ENCODE data around the gene PPP1R1B. TPM values are rescaled to one million over a fixed set of nuclear protein-coding genes. Genes with fewer than 3 reads are reported as not detected.

Gene PPP1R1B
- total RNA-seq, 2 experiments from 2014 or later, result not detected

- Mint-ChIP-seq H3K27me3 (peaks cover 79% of the 10 kb centered on the region), H3K27ac (no peak overlapping the region), H3K36me3 (no peaks in the 10 kb centered on the region), H3K4me1 (peaks cover 14% of the 10 kb centered on the region), H3K9me3 (no peaks in the 10 kb centered on the region), H3K4me3 (no peak overlapping the region)
- no peak for DNase-seq
Observed at GRCh38 chr17:39606434-39607056, 20.2 kb upstream of the PPP1R1B start.

GRCh38 chr17:39607057-39607850, 19.5 kb upstream of the PPP1R1B start:
- Mint-ChIP-seq H3K4me1 (peaks cover 14% of the 10 kb centered on the region), H3K27ac (no peak overlapping the region), H3K27me3 (peaks cover 72% of the 10 kb centered on the region), H3K36me3 (no peaks in the 10 kb centered on the region), H3K9me3 (no peaks in the 10 kb centered on the region), H3K4me3 (peak overlapping the region; percentile 22)
- DNase-seq, result no peak

GRCh38 chr17:39607851-39608130, 19.0 kb upstream of the PPP1R1B start, which contains the start of gene NEUROD2:
NEUROD2 (minus strand) TSS chr17:39607920; CDS start chr17:39606599, 1,321 bp downstream.
- Mint-ChIP-seq H3K27me3 (peaks cover 67% of the 10 kb centered on the region), H3K36me3 (no peaks in the 10 kb centered on the region), H3K9me3 (no peaks in the 10 kb centered on the region), H3K4me1 (peaks cover 14% of the 10 kb centered on the region), H3K4me3 (peak within 1 kb of the TSS; percentile 22), H3K27ac (no peak within 1 kb of the TSS)
- DNase-seq, result no peak

- no peaks in the 10 kb centered on the region for H3K36me3 Mint-ChIP-seq
- H3K4me1 Mint-ChIP-seq, result peaks cover 14% of the 10 kb centered on the region
- no peak overlapping the region for H3K27ac Mint-ChIP-seq
- H3K4me3 Mint-ChIP-seq, result no peak overlapping the region
- H3K27me3 Mint-ChIP-seq, result peaks cover 65% of the 10 kb centered on the region
- DNase-seq, result no peak
- no peaks in the 10 kb centered on the region for H3K9me3 Mint-ChIP-seq
Observed at GRCh38 chr17:39608142-39608981, 18.4 kb upstream of the PPP1R1B start.

GRCh38 chr17:39609416-39610025, 17.2 kb upstream of the PPP1R1B start:
- peaks cover 56% of the 10 kb centered on the region for H3K27me3 Mint-ChIP-seq
- H3K9me3 Mint-ChIP-seq, result no peaks in the 10 kb centered on the region
- DNase-seq, result no peak
- H3K4me1 Mint-ChIP-seq, result peaks cover 11% of the 10 kb centered on the region
- H3K36me3 Mint-ChIP-seq, result no peaks in the 10 kb centered on the region
- H3K27ac Mint-ChIP-seq, result no peak overlapping the region
- H3K4me3 Mint-ChIP-seq, result no peak overlapping the region

- no peaks in the 10 kb centered on the region for H3K36me3 Mint-ChIP-seq
- peaks cover 49% of the 10 kb centered on the region for H3K27me3 Mint-ChIP-seq
- H3K4me3 Mint-ChIP-seq, result no peak overlapping the region
- H3K27ac Mint-ChIP-seq, result no peak overlapping the region
- DNase-seq, result no peak
- H3K9me3 Mint-ChIP-seq, result no peaks in the 10 kb centered on the region
- H3K4me1 Mint-ChIP-seq, result peaks cover 3% of the 10 kb centered on the region
Observed at GRCh38 chr17:39611401-39612112, 15.2 kb upstream of the PPP1R1B start.

GRCh38 chr17:39612291-39612894, 14.4 kb upstream of the PPP1R1B start:
- Mint-ChIP-seq H3K36me3 (no peaks in the 10 kb centered on the region), H3K4me1 (peaks cover under 1% of the 10 kb centered on the region), H3K4me3 (no peak overlapping the region), H3K27me3 (peaks cover 43% of the 10 kb centered on the region), H3K27ac (no peak overlapping the region), H3K9me3 (no peaks in the 10 kb centered on the region)
- DNase-seq, result no peak

GRCh38 chr17:39612935-39613464, 13.8 kb upstream of the PPP1R1B start:
- H3K27ac Mint-ChIP-seq, result no peak overlapping the region
- no peaks in the 10 kb centered on the region for H3K9me3 Mint-ChIP-seq
- no peaks in the 10 kb centered on the region for H3K36me3 Mint-ChIP-seq
- DNase-seq, result no peak
- peaks cover 38% of the 10 kb centered on the region for H3K27me3 Mint-ChIP-seq
- H3K4me3 Mint-ChIP-seq, result no peak overlapping the region
- no peaks in the 10 kb centered on the region for H3K4me1 Mint-ChIP-seq

GRCh38 chr17:39614545-39615157, 12.1 kb upstream of the PPP1R1B start:
- Mint-ChIP-seq H3K27ac (no peak overlapping the region), H3K36me3 (no peaks in the 10 kb centered on the region), H3K4me1 (no peaks in the 10 kb centered on the region), H3K4me3 (no peak overlapping the region), H3K9me3 (no peaks in the 10 kb centered on the region), H3K27me3 (peaks cover 22% of the 10 kb centered on the region)
- no peak for DNase-seq

- peaks cover 17% of the 10 kb centered on the region for H3K27me3 Mint-ChIP-seq
- no peak overlapping the region for H3K27ac Mint-ChIP-seq
- H3K36me3 Mint-ChIP-seq, result no peaks in the 10 kb centered on the region
- no peak overlapping the region for H3K4me3 Mint-ChIP-seq
- H3K9me3 Mint-ChIP-seq, result no peaks in the 10 kb centered on the region
- no peaks in the 10 kb centered on the region for H3K4me1 Mint-ChIP-seq
- no peak for DNase-seq
Observed at GRCh38 chr17:39615434-39615833, 11.3 kb upstream of the PPP1R1B start.

- peaks cover 4% of the 10 kb centered on the region for H3K4me1 Mint-ChIP-seq
- peaks cover 17% of the 10 kb centered on the region for H3K27me3 Mint-ChIP-seq
- no peak for DNase-seq
- no peaks in the 10 kb centered on the region for H3K9me3 Mint-ChIP-seq
- H3K36me3 Mint-ChIP-seq, result no peaks in the 10 kb centered on the region
- peak overlapping the region; percentile 57 for H3K4me3 Mint-ChIP-seq
- H3K27ac Mint-ChIP-seq, result no peak overlapping the region
Observed at GRCh38 chr17:39617100-39617445, 9.7 kb upstream of the PPP1R1B start.

GRCh38 chr17:39617446-39618245, 9.1 kb upstream of the PPP1R1B start:
- H3K4me3 Mint-ChIP-seq, result peak overlapping the region; percentile 57
- H3K9me3 Mint-ChIP-seq, result no peaks in the 10 kb centered on the region
- peaks cover 17% of the 10 kb centered on the region for H3K27me3 Mint-ChIP-seq
- DNase-seq, result peak; percentile 62
- H3K4me1 Mint-ChIP-seq, result peaks cover 8% of the 10 kb centered on the region
- H3K27ac Mint-ChIP-seq, result no peak overlapping the region
- H3K36me3 Mint-ChIP-seq, result no peaks in the 10 kb centered on the region

GRCh38 chr17:39618246-39618913, 8.4 kb upstream of the PPP1R1B start:
- no peak for DNase-seq
- Mint-ChIP-seq H3K4me3 (peak overlapping the region; percentile 70), H3K4me1 (peaks cover 11% of the 10 kb centered on the region), H3K27me3 (peaks cover 12% of the 10 kb centered on the region), H3K36me3 (no peaks in the 10 kb centered on the region), H3K9me3 (no peaks in the 10 kb centered on the region), H3K27ac (peak overlapping the region; percentile 54)
